ENCODE results near the gene TXNRD3. TPM values are rescaled to one million over a fixed set of nuclear protein-coding genes. Genes with fewer than 3 reads are reported as not detected.

The TXNRD3 gene
- total and polyA plus RNA-seq, 8 donors: 9.6 to 25.6 (median 19.6) TPM

DNA sequence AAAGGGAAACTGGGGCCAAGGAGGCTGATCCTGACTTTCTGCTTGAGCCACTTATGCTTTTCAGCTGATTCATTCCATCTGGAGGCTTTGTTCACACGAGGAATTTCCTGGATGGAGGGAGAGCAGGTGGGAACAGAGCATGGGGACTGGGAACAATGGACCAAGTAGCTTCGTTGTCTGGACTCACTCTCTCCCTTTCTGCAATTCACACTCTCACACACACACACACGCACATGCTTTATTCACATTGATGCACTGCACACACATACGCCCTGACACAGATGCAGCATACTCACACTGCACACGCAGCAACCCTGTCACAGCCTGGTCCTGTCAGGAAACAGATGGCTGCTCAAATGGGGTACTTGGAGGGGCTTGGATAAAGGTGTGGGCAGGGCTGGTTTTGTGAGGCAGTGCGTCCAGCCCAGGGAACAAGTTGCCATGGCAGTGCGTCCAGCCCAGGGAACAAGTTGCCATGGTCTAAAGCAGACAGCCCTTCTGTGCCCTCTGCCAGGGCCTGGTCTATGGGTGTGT lies 29.4 kb upstream of the TXNRD3 start:
- no peaks in the 10 kb centered on the region for H3K9me3 ChIP-seq
- TF ChIP-seq, protein P1, sequence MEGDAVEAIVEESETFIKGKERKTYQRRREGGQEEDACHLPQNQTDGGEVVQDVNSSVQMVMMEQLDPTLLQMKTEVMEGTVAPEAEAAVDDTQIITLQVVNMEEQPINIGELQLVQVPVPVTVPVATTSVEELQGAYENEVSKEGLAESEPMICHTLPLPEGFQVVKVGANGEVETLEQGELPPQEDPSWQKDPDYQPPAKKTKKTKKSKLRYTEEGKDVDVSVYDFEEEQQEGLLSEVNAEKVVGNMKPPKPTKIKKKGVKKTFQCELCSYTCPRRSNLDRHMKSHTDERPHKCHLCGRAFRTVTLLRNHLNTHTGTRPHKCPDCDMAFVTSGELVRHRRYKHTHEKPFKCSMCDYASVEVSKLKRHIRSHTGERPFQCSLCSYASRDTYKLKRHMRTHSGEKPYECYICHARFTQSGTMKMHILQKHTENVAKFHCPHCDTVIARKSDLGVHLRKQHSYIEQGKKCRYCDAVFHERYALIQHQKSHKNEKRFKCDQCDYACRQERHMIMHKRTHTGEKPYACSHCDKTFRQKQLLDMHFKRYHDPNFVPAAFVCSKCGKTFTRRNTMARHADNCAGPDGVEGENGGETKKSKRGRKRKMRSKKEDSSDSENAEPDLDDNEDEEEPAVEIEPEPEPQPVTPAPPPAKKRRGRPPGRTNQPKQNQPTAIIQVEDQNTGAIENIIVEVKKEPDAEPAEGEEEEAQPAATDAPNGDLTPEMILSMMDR (IDR thresholded peaks at IDR 0.05): no peak
- no peak overlapping the region for H3K4me3 ChIP-seq
- no peak for ATAC-seq
- H3K27me3 ChIP-seq: peaks cover 0 to 6% of the 10 kb centered on the region in 2 donors
- no peak overlapping the region for H3K27ac ChIP-seq
- peaks cover 0 to 3% of the 10 kb centered on the region in 2 donors for H3K4me1 ChIP-seq
- intact Hi-C loops (cut with DNase I): loop anchor here in 1 of 2 donors (5.0 kb wide), 1 partner anchor 298 kb away; the partner anchor contains the start of gene PLXNA1
- peak in 1 of 4 donors; percentile 11 for DNase-seq
- no peaks in the 10 kb centered on the region for H3K36me3 ChIP-seq

DNA sequence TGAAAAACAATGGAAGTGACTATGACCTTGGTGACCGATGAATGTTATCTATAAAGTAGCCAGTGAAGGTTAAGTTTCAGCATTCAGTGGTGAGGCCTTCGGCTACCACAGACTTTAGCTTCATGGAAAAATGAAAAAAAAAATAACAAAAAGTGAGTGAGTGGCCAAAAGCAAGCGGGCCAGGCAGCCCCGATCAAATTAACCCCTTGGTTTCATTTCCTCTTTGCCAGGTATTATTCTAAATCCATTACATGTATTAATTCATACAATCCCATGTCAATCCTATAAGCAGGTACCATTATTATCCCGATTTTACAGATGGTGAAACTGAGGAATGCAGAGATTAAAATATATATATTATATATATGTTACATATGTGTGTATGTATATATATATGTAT lies 28.1 kb upstream of the TXNRD3 start:
- no peaks in the 10 kb centered on the region for H3K36me3 ChIP-seq
- no peaks in the 10 kb centered on the region for H3K9me3 ChIP-seq
- no peak overlapping the region for H3K27ac ChIP-seq
- TF ChIP-seq, protein P1 (IDR thresholded peaks at IDR 0.05): no peak
- H3K4me1 ChIP-seq: peaks cover 0 to 8% of the 10 kb centered on the region in 2 donors
- ATAC-seq (no peak), DNase-seq (no peak)
- peaks cover 0 to 14% of the 10 kb centered on the region in 2 donors for H3K27me3 ChIP-seq
- H3K4me3 ChIP-seq: no peak overlapping the region
- intact Hi-C loops (cut with DNase I): loop anchor here in 1 of 2 donors (5.0 kb wide), 1 partner anchor 299 kb away; the partner anchor contains the start of gene PLXNA1

DNA sequence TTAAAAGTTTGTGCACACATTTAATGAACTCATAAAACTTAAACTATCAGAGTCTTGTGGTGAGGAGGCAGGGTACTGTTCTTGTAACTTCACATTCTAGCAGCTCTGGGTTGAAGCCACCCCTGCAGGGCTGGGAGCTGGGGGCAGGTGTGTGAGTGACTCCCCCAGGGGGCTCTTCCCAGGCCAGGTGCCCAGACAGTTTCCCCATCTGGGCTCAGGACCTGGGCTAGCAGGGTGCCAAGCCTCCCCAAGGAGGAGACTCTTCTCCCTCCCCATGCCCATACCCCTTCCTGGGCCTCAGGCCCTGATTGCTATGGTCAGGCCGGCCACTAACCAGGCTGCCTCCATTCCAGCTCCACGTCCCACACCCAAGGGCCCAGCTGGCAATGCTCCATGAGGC lies 27.1 kb upstream of the TXNRD3 start:
- peaks cover 0 to 8% of the 10 kb centered on the region in 2 donors for H3K4me1 ChIP-seq
- H3K27ac ChIP-seq: no peak overlapping the region
- H3K36me3 ChIP-seq: no peaks in the 10 kb centered on the region
- TF ChIP-seq, protein P1 (IDR thresholded peaks at IDR 0.05): no peak
- DNase-seq (no peak), ATAC-seq (no peak)
- no peak overlapping the region for H3K4me3 ChIP-seq
- peaks cover 0 to 20% of the 10 kb centered on the region in 2 donors for H3K27me3 ChIP-seq
- intact Hi-C loops (cut with DNase I): loop anchor here in 1 of 2 donors (5.0 kb wide), 1 partner anchor 300 kb away; the partner anchor contains the start of gene PLXNA1
- no peaks in the 10 kb centered on the region for H3K9me3 ChIP-seq

DNA sequence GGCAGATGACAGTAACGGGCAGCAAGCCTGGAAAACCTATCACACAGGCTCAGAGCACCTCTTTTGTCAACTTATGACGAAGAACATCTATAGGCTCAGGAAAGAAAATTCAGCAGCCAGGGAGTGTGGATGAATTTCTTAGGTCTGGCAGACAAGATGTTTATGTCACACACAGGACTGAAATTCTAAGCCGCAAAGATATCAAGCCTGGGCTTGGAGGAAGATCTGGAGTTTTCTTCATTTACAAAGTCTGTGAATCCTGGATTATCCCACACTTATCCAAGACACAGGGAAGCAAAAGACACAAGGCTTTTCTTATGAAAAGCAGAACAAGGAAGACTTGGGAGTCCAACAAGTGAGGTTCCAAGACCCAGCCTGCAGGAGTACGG lies 25.7 kb upstream of the TXNRD3 start:
- ATAC-seq (no peak), DNase-seq (no peak)
- Histone ChIP-seq H3K9me3 (no peaks in the 10 kb centered on the region), H3K4me3 (no peak overlapping the region), H3K27me3 (peaks cover 0 to 20% of the 10 kb centered on the region in 2 donors), H3K27ac (no peak overlapping the region), H3K4me1 (peaks cover 0 to 8% of the 10 kb centered on the region in 2 donors), H3K36me3 (no peaks in the 10 kb centered on the region)
- intact Hi-C loops (cut with DNase I): loop anchor here in 1 of 2 donors (5.0 kb wide), 1 partner anchor 302 kb away; the partner anchor contains the start of gene PLXNA1
- TF ChIP-seq, protein P1 (IDR thresholded peaks at IDR 0.05): no peak

DNA sequence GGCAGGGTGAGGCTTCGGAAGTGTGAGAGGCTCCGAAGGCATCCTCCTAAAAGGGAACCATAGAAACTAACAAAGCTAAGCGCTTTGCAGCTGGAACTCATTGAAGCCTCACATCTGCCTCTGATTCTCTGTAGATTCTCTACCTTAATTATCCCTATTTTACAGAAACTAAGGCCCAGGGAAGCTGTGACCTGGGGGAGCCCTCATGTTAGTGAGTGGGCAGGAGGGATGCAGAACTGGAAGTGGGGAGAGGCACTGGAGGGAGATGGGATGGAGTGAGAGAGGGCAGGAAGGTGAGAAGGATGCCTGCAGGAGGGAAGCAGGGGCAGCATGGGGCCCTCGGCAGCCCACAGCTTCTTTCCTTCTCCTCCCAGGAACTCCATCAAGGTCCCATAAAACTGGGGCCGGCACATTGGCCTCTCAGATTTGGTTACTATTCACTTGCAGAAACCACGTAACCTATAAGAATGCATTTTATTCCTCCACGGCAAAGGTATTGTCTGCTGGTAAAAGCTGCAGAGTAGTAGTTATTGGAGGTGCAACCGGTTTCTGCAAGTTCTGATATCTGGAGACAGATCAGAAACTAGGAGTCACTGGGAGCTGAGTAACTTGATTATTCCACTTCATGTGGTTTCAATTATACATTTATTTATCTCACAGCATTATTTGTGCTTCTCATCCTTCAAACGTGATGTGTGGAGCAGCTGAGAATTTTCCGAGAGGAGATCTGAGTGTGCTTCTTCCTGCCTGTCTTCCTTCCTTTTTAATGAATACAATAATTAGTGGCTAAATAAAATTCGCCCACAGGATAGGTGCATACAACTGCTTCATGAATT lies 25.1 kb upstream of the TXNRD3 start:
- no peak for ATAC-seq
- Histone ChIP-seq H3K9me3 (no peaks in the 10 kb centered on the region), H3K27me3 (peaks cover 0 to 20% of the 10 kb centered on the region in 2 donors), H3K27ac (no peak overlapping the region), H3K4me1 (peaks cover 0 to 8% of the 10 kb centered on the region in 2 donors), H3K4me3 (no peak overlapping the region), H3K36me3 (no peaks in the 10 kb centered on the region)
- intact Hi-C loops (cut with DNase I): loop anchor here in 1 of 2 donors (5.0 to 10.0 kb wide), 3 partner anchors 302 to 862 kb away; partner anchors contain the start of gene PLXNA1
- TF ChIP-seq, protein P1 (IDR thresholded peaks at IDR 0.05): no peak
- no peak for DNase-seq

All from left lung (tissue), 10 donors.